ENCODE measurements around the gene TBKBP1. TPM values are rescaled to one million over a fixed set of nuclear protein-coding genes. Genes with fewer than 3 reads are reported as not detected.

The TBKBP1 gene
- total RNA-seq, 2 donors from 2014 or later = 10.7 to 13.8 TPM

DNA sequence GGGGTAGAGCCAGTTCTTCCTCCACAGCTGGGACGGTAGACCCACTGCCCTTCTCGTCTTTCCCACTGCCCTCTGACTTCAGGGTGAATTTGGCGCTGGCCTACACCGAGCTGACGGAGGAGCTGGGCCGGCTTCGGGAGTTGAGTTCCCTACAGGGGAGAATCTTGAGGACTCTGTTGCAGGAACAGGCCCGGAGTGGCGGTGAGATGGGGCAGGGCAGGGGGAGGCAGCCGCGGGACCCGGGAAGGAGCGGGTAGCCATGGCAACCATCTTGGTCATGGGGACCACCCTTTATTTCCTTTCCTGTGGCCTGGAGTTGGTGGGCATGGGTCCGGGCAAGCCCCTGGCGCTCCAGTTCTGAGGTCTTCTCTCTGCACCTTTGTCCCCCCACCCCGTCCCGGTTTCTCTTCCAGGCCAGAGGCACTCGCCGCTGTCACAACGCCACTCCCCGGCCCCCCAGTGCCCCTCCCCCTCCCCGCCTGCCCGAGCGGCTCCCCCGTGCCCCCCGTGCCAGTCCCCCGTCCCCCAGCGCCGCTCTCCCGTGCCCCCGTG, 14.4 kb downstream of the TBKBP1 start:
- no peak for DNase-seq (ENCODE audit: low spot score)
- intact Hi-C loops (cut with DNase I) = no loop called here

DNA sequence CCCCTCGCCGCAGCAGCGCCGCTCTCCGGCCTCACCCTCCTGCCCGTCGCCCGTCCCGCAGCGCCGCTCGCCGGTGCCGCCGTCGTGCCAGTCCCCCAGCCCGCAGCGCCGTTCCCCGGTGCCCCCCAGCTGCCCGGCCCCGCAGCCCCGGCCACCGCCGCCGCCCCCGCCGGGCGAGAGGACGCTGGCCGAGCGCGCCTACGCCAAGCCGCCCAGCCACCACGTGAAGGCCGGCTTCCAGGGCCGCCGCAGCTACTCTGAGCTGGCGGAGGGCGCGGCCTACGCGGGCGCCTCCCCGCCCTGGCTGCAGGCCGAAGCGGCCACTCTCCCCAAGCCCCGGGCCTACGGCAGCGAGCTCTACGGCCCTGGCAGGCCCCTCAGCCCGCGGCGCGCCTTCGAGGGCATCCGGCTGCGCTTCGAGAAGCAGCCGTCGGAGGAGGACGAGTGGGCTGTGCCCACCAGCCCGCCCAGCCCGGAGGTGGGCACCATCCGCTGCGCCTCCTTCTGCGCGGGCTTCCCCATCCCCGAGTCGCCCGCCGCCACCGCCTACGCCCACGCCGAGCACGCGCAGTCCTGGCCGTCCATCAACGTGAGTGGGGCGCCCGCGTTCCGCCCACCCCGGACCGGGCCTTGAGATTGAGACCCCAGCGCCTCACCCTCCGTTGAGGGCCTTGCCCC, 15.0 kb downstream of the TBKBP1 start:
- no peak for DNase-seq (ENCODE audit: low spot score)
- intact Hi-C loops (cut with DNase I) = no loop called here

DNA sequence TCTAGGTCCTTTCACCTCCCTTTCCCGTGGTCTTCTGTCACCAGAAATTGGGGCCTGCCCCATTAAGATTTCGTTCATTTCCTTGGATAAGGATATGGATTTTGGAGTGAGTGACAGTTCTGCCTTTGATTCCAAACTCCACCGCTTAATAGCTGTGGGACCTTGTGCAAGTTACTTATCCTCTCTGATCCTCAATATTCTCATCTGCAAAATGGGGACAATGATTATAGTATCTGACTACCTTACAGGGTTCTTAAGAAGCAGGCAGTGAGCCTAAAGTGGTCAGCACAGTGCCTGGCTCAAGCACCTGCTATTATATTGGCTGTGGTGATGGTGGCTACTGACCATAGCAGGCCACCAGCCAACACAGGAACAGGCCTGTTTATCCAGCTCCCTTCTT, 15.6 kb downstream of the TBKBP1 start:
- intact Hi-C loops (cut with DNase I) = no loop called here
- DNase-seq (ENCODE audit: low spot score) = no peak

DNA sequence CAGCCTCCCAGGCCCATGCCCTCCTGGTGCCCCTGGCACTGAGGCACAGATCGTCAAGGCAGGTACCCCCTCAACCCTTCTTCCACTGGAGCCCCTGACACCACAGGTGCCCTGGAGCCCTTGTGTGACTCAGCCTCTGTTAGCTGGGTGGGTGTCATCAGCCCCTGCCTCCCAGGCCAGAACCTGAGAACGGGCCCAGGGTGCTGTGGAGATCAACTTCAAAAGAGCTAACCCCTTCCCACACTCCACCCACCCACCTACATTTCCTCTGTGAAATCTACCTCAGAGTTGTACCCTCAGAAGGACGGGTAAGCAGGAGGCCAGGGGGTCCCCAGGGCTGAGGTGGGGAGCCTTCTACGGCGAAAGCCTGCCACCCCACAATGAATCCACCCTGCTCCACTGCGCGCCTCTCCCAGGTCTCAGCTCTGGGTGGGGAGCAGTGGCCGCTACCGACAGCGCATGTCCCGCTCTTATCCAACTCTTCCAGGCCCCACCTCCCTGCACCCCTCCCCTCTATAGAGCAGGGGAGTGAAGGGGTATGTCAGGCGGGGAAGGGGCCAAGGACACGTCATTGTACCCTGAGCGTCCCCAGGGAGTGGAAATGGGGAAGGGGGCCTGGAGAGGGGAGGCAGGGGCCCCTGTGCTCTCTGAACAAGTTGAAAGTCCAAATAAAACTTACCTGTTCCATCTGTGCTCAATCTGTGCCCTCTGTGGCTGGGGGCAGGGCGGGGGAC, 17.6 kb downstream of the TBKBP1 start:
- intact Hi-C loops (cut with DNase I) = no loop called here
- no peak for DNase-seq (ENCODE audit: low spot score)

DNA sequence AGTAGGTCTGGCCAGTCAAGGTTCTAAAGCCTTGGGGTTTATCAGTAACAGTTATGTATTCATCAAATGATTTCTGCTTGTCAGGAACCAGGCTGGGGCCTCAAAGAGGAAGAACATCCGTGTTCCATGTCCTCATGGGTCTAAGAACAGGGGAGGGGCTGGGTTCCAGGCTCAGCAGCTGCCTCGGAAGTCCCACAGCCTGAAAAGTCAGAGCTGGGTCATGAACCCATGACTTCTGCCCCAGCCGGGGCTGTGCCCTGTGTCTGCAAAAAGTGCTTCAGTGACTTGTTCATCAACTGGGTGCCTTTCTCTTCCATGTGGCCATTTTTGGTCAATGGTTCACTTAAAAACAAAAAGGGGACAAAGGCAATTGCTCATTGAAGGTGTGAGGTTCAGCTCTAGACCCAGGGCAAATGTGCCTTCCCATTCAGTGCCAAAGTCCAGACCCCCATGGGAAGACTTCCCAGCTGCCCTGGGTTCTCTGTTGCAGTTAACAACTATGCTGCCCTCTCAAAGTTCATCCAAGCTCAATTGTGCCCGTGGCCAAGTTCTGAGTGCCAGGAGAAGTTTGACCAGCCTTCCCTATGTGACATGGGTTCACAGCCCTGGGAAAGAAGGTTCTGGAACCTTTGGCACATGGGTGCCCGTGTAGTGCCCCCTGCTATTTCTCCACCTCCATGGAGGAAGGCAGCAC, 18.5 kb downstream of the TBKBP1 start:
- DNase-seq (ENCODE audit: low spot score) = no peak
- intact Hi-C loops (cut with DNase I) = no loop called here

DNA sequence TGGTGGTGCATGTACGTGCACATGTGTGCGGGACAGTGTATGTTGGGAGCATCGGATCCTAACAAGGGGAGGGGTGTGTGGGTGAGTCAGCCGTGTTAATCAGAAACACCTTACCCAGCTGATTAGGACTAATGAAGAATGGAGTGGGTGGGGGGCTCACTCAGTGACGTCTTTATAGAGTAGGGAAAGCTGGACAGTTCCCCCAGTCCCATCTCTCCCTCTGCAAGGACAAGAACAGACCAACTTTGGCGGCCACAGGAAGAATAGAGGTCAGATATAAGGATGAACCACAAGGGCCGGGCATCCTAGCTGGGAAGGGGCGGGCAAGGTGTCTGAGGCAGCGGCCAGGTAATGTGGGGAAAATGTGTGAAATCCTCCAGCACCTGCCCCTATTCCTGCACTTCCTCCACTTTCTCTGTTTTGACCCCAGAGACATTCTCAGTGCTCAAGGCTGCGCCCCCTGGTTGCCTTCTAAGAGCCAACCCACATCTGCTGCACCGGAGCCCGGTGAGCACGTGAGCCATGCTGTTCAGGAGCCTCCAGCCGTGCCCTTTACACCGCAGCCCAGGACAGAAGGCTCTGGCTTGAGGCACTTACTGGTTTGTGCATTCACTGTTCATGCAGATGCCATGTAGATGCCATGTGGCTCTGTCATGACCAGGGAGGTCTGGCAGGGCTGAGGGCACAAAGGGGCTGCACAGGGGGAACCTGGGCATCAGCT, 20.2 kb downstream of the TBKBP1 start:
- intact Hi-C loops (cut with DNase I) = no loop called here
- DNase-seq (ENCODE audit: low spot score) = no peak

DNA sequence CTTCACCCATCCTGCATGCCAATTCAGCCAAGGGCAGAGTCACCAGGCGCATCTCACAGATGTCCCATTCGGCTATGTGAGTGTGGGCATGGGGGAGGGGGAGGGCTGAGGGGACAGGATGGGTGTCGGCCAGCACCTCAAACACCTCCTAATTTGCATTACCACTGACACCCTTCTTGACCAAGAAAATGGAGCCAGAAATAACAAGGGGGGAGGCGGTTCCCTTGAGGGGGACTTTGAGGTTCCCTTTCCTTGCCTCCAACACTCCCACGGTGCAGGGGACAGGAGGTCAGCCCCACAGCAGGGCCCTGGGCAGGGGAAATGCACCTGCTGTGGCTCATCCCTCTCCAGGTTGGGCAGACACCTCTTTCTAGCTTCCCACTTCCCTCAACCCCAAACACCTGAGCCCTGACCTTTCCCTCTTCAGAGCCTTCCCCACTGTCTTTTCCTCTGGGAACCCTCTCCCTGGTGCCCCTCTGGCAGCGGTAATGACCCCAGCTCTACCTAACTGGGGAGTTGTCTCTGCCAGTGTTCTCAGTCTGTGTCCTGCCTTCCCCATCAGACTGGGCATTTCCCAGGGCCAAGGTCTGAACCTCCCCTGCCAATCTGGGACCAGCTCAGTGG, 20.9 kb downstream of the TBKBP1 start:
- intact Hi-C loops (cut with DNase I) = no loop called here
- no peak for DNase-seq (ENCODE audit: low spot score)

DNA sequence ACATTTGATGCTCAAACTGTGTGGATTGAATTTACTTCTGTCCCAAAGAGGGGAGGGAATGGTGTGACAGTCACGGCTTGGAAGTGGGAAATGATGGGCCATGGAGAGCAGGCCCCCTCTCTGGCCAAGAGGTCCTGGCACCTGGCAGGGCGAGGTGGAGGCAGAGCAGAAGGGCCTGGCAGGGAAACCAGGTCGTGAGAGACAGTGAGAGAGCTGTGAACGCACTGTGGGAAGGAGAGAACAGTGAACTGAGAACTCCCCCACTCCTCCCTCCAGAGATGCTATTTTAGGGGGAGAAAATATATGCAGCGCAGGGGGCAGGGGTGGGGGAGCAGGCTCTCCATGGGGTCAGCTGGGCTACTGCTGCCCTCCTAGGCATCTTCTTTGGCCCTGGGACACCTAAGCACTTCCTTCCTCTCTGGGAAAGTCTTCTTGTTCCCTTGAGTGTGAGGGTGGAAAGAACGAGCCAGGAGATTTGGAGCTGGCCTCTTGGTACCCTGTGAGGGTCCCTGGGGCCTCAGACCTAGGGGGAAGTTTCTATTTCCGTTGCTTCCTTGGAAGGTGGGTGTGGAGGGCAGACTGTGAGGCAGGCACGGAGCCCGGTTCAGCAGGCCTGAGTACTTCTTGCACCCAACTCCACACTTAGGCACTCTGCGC, 21.8 kb downstream of the TBKBP1 start:
- DNase-seq (ENCODE audit: low spot score) = no peak

DNA sequence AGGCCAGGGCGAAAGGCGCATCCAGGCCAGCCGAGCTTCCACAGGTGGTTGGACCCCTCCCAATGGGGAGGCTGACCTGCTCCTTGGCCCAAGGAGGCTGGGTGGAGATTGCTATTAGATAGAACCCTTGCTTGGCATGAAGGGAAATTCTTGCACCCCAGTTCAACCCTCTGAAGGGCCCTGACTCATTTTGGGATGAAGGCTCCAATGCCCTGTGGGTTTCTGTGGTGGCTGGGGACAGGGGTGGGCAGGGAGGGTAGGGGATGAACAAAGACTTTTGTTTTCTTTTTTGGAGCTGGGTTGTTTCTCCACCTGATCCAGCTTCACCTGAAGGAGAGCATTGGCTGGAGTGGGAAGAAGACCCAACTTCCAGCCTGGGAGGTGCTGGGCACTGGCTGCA, 22.4 kb downstream of the TBKBP1 start:
- intact Hi-C loops (cut with DNase I) = no loop called here
- DNase-seq (ENCODE audit: low spot score) = no peak

More for the DNA sequence above, 21.8 kb downstream of the TBKBP1 start:
- intact Hi-C loops (cut with DNase I) = no loop called here

DNA sequence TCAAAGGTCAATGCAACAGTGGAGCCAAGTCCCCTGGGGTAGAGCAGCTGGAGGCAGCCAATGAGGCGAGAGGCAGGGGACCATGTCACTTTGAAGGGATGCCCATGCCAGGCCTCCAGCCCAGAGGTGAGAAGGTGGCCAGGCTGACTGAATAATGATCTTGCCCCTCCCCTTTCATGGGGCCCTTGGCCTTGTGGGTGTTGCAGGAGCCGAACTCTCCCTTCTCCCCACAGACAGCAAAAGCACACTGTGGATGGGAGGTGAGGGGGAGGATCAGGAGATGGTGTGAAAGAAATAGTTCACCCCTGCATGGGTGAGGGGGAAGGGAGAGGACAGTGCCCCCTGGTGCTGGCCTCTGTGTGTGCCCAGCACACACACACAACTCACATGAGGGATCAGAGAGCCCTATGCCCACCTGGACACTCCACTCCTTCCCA, 23.3 kb downstream of the TBKBP1 start:
- no peak for DNase-seq (ENCODE audit: low spot score)
- intact Hi-C loops (cut with DNase I) = no loop called here

DNA sequence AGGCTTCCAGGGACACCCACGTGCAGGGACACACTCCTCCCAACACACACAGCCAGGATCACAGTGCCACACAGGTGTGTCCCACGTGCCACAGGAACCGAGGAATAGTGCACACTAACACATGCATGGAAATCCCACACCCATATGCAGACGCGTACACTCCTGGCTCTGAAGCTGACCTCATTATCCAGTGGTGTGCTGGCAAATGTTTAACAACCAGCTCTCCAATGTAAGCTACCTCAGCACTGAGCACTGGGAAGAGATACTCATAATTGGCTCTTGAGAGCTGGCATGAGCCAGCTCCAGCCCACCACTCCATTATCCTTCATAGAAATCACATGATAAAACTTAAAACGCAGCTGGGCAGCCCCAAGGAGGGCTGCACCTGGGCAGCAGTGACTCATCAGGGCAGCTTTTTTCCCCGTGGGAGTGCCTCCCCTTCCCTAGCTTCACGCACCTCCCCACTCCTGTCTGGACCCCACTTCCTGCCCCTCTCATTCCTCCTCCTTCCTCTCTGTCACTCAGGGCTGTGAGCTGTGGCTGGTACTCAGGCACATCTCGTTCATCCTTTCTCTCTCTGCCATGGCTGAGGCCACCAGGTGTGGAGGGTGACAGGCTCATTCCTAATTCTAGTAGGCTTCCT, 24.1 kb downstream of the TBKBP1 start:
- intact Hi-C loops (cut with DNase I) = no loop called here
- no peak for DNase-seq (ENCODE audit: low spot score)

DNA sequence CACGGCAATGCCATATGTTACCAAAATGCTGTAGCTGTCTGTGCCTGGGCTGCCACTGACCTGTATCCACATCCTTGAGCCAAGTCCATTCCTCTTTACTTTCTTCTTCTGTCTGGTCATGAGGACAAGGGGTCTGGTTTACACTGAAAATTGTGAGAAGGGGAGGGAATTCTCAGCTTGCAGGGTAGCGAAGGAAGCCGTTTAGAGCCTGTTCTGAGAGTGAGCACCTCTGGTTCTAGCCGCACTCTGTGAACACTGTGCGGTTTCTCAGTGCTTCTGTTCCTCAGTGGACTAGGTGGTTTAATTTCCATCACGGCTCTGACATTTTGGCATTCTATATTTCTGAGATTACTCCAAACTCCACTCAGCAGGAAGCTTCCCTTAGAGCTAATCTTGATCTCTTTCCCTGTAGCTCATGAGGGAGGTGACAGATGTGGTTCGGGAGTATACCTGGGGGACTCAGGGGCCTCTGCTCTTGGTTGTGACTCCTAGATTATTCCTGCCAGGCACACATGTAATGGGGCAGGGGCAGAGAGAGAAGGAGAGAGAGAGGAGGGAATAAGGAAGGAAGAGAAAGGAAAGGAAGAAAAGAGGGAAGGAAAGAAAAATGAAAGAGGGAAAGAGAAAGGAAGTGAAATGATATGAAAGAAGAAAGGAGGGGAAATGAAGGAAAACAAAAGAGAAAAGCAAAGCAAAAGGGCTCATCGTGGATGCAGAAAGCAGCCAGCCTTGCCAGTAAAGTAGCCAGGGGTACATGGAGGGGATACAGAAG, 24.9 kb downstream of the TBKBP1 start:
- no peak for DNase-seq (ENCODE audit: low spot score)

DNA sequence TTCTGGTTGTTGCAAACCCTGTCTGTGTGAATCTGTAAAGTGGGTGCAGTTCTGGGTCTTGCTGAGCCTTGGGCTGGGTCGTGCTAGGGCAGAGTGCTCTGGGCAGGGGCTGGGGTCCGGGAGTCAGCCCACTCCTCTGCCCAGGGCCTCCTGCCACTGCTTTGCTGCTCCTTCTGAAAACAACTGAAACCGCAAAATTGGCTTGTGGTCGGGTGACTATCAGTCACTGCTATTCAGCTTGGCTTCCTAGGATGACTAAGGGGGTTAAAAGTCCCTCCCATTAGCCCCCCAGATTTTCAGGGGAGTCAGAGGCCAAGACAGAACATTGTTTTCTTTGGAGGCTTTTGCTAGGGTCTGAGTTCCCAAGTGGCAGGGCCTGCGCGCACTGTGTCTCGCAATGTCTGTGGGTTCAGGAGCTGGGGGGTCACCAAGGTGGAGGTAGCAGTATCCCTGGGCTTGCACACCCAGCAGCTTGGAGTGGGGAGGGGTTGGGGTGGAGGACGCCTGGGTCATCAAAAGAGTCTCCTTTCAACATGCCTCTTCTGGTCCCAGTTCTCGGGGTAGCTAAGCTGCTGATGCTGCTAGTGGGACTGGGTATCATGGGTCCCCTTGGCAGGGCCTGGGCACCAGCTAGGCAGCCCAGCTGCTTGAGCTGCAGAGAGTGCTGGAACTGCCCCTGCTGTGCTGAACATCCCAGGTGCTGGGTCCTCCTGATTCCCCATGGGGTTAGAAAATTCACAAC, 25.6 kb downstream of the TBKBP1 start:
- no peak for DNase-seq (ENCODE audit: low spot score)
- intact Hi-C loops (cut with DNase I) = no loop called here

More for the DNA sequence above, 24.9 kb downstream of the TBKBP1 start:
- intact Hi-C loops (cut with DNase I) = no loop called here

DNA sequence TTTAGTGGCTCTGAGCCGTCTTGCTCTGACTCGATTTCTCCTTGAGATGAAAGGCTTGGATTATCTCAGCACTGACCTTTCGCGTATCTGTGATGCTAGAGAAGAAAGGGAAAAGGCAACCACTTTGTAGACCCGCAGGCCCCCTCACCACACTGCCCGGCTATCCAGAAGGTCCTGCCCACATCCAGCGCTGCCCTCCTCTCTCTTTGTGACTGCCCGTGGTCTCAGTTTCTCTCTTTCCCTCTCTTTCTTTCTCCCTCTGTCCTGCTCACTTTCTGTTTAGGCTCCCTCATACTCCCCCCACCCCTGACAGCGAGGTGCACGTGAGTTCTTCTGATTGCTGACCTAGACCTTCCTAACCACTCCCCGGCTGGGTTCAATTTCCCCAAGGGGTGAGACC, 26.2 kb downstream of the TBKBP1 start:
- DNase-seq (ENCODE audit: low spot score) = no peak
- intact Hi-C loops (cut with DNase I) = no loop called here

DNA sequence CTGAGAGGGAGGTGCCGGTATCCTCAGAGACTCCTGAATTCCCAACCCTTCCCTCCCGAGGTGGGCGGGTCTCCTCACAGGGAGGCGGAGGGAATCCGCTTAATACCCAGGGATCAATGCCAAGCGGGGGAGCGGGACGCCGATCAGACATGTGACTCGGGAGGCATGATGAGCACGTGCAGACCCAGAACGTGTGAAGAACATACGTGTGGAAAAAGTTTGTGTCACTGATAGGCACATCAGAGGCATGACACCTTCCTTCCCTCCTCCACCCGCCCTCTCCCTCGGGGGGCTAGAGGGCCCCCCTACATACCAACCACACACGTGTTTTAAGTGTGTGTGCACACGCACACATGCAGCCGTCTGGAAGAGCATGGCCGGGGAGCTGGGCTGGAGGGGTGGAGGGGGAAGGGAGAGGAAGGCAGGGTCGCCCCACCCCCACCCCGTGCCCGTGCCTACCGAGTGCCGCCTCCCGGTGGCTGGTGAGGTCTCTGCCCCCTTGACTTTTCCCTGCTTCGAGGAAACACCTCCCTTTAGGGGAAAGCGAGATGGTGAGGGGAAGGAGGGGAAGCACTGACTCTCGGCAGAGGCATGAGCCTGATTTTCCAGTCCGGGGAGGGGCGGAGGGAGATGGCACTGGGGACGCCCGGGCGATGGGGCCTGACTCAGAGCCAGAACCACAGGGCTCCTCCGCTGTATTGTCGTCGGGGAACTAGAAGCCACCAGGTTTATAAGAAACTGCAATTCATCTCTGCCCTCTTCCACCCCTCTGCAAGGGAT, 27.0 kb downstream of the TBKBP1 start:
- intact Hi-C loops (cut with DNase I) = no loop called here
- DNase-seq (ENCODE audit: low spot score) = peak; percentile 88

DNA sequence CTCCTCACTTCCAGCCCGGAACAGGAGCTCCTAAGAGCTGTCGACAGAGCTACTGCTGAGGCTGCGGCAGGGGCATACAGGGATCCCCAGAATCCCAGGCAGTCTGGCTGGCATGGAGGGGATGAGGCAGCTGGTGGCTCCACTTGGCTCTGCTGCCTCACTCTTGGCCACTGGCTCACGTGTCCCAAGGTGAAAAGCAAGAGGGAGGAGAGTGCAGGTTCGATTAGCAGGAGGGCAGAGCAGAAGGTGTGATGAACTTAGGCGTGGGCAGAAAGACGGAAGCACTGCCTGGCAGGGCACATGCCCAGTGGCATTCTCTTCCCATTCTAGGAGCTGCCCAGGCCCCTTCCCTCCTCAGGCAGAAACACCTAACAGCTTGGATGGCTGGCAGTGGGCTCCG, 27.8 kb downstream of the TBKBP1 start:
- no peak for DNase-seq (ENCODE audit: low spot score)
- intact Hi-C loops (cut with DNase I) = no loop called here

All from posterior vena cava (tissue), 2 donors.